Neural crest cell (in vitro differentiated cells): ENCODE results near the gene FBN2. TPM values are rescaled to one million over a fixed set of nuclear protein-coding genes. Genes with fewer than 3 reads are reported as not detected.
"Not testable (repeated sequence)": the region's sequence is repeated elsewhere in the genome, so short reads cannot be mapped to it uniquely, and the experiment has no call there.

Experiments used
- DNase-seq: peaks from one replicate; pipeline ENCODE4 v3.0.0; 2021; ENCODE audit warnings: low read depth, mixed read lengths, low spot score
- H3K27ac Mint-ChIP-seq: one replicate; pipeline ENCODE4 v1.8.0; 2021; ENCODE audit warnings: mild to moderate bottlenecking, mixed read lengths; ENCODE audit not compliant: unreplicated experiment
- H3K27me3 Mint-ChIP-seq: 2 replicates; pipeline ENCODE4 v1.8.0; 2021; ENCODE audit warnings: low read depth, mild to moderate bottlenecking, mixed read lengths
- H3K36me3 Mint-ChIP-seq: 2 replicates; pipeline ENCODE4 v1.8.0; 2021; ENCODE audit warnings: low read depth, mild to moderate bottlenecking, mixed read lengths
- H3K4me1 Mint-ChIP-seq: 2 replicates; pipeline ENCODE4 v1.8.0; 2021; ENCODE audit warnings: mixed read lengths
- H3K4me3 Mint-ChIP-seq: one replicate; pipeline ENCODE4 v1.8.0; 2021; ENCODE audit warnings: mild to moderate bottlenecking, mixed read lengths
- H3K9me3 Mint-ChIP-seq: 2 replicates; pipeline ENCODE4 v1.8.0; 2021; ENCODE audit warnings: mixed read lengths
- total RNA-seq: library from RNA; stranded (reverse); gene quantifications from 2 replicates; pipeline ENCODE4 v1.2.1, GENCODE V29; 2021
- TF ChIP-seq, protein P1 (sequence below): fragments of 200-600 bp; sonication (generic); conservative IDR thresholded peaks from 2 replicates; pipeline ENCODE4 v1.5.0; 2021; ENCODE audit warnings: antibody characterized with exemption, mild to moderate bottlenecking

The FBN2 gene
- total RNA-seq, 1 donor from 2014 or later: 58.3 TPM

DNA sequence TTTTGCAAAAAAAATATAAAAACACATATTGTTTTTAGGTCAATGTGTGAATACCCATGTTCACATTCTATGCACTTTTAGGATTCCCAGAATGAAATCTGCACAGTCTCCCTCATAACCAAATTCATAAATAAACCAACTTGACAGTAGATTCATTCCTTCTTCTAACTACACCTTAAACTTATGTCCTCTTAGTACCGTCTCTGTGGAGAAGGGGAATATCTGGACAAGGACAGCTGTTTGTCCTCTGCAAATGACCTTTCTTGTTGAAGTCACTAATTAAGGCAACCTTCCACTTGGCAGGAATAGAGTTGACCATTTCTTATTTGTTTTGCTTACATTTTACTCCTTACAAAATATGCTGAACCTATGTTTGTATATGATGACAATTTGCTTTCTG lies 71.1 kb downstream of the FBN2 start:
- no peak overlapping the region for H3K27ac Mint-ChIP-seq
- H3K36me3 Mint-ChIP-seq: peaks cover 18% of the 10 kb centered on the region
- H3K27me3 Mint-ChIP-seq: no peaks in the 10 kb centered on the region
- no peaks in the 10 kb centered on the region for H3K9me3 Mint-ChIP-seq
- no peak for DNase-seq
- no peak overlapping the region for H3K4me3 Mint-ChIP-seq
- H3K4me1 Mint-ChIP-seq: no peaks in the 10 kb centered on the region
- TF ChIP-seq, protein P1, sequence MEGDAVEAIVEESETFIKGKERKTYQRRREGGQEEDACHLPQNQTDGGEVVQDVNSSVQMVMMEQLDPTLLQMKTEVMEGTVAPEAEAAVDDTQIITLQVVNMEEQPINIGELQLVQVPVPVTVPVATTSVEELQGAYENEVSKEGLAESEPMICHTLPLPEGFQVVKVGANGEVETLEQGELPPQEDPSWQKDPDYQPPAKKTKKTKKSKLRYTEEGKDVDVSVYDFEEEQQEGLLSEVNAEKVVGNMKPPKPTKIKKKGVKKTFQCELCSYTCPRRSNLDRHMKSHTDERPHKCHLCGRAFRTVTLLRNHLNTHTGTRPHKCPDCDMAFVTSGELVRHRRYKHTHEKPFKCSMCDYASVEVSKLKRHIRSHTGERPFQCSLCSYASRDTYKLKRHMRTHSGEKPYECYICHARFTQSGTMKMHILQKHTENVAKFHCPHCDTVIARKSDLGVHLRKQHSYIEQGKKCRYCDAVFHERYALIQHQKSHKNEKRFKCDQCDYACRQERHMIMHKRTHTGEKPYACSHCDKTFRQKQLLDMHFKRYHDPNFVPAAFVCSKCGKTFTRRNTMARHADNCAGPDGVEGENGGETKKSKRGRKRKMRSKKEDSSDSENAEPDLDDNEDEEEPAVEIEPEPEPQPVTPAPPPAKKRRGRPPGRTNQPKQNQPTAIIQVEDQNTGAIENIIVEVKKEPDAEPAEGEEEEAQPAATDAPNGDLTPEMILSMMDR: no peak

DNA sequence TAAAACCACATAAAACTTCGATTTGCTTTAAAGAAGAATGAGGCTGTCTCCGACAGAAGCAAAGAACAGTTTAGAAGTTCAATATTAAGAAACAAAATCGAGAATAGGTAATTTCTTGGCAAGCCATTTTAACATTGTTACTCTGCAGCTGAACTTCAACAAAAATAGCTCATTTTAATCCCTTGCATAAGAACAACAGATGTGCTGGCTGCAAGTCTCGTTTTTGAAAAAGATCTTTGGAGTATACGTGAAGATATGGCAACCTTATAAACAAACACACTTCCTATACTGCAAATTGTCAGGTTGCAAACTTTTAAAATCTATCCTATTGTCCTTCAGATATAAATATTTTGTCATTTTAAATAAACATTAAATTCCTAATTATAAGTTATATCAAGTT lies 71.5 kb downstream of the FBN2 start:
- TF ChIP-seq, protein P1: no peak
- no peak for DNase-seq
- Mint-ChIP-seq H3K36me3 (peaks cover 20% of the 10 kb centered on the region), H3K27ac (no peak overlapping the region), H3K4me3 (no peak overlapping the region), H3K27me3 (no peaks in the 10 kb centered on the region), H3K4me1 (no peaks in the 10 kb centered on the region), H3K9me3 (peaks cover under 1% of the 10 kb centered on the region)

DNA sequence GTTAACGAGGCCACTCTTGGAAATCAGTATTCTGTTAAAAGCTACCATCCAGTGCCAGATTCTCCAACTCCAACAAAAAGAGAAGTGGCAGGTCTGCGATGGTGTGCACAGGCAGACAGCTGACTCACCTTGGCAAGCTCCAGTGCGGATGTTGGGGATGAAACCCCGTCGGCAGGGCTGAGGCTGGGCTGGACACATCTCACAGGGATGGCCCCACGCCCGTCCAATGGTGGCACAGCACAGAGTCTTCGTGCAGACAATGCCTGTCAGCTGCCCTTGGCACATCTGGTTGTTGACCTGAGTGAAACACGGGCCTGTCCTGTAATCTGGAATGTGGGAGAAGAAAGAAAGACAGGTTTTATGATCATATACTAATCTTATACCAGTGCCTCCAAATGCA lies 73.4 kb downstream of the FBN2 start:
- DNase-seq: no peak
- no peaks in the 10 kb centered on the region for H3K27me3 Mint-ChIP-seq
- peaks cover 31% of the 10 kb centered on the region for H3K36me3 Mint-ChIP-seq
- TF ChIP-seq, protein P1: no peak
- no peak overlapping the region for H3K4me3 Mint-ChIP-seq
- no peak overlapping the region for H3K27ac Mint-ChIP-seq
- no peaks in the 10 kb centered on the region for H3K4me1 Mint-ChIP-seq
- peaks cover 8% of the 10 kb centered on the region for H3K9me3 Mint-ChIP-seq

DNA sequence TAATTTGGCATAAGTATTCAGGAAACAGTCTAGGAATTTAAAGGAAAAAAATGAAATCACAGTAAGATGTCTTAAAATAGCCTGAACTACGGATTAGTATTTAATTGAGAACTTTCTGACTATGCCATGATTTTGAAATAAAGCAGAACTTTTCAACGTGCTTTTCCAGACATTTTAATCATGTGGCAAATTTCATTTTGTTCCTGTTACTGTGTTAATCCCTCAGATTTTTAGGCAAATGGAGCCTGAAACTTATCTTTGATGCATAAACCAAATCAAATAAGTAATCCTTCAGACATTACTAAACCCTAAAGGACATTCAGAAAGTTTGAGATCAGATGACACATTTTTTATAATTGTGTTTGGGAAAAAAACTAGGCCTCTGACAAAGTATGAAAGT lies 75.7 kb downstream of the FBN2 start:
- TF ChIP-seq, protein P1: no peak
- H3K9me3 Mint-ChIP-seq: peaks cover 10% of the 10 kb centered on the region
- no peaks in the 10 kb centered on the region for H3K4me1 Mint-ChIP-seq
- no peak for DNase-seq
- H3K27me3 Mint-ChIP-seq: no peaks in the 10 kb centered on the region
- no peak overlapping the region for H3K4me3 Mint-ChIP-seq
- H3K27ac Mint-ChIP-seq: no peak overlapping the region
- H3K36me3 Mint-ChIP-seq: peaks cover 38% of the 10 kb centered on the region

DNA sequence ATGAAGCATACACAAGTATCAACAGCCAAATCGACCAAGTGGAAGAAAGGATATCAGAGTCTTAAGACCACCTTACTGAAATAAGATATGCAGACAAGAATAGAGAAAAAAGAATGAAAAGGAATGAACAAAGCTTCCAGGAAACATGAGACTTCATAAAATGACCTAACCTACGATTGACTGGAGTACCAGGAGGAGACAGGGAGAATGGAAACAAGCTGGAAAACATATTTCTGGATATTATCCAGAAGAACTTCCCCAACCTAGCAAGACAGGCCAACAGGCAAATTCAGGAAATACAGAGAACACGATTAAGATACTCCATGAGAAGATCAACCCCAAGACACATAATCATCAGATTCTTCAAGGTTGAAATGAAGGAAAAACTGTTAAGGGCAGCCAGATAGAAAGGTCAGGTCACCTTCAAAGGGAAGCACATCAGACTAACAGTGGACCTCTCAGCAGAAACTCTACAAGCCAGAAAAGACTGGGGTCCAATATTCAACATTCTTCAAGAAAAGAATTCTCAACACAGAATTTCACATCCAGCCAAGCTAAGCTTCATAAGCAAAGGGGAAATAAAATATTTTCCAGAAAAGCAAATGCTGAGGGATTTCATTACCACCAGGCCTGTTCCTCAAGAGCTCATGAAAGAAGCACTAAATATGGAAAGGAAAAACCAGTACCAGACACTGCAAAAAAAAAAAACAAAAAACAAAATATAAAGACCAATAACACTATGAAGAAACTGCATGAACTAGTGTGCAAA lies 80.7 kb downstream of the FBN2 start:
- H3K4me1 Mint-ChIP-seq, H3K27ac Mint-ChIP-seq, H3K4me3 Mint-ChIP-seq, DNase-seq, H3K27me3 Mint-ChIP-seq: not testable (repeated sequence)
- Mint-ChIP-seq H3K36me3 (peaks cover 55% of the 10 kb centered on the region), H3K9me3 (peaks cover 10% of the 10 kb centered on the region)

DNA sequence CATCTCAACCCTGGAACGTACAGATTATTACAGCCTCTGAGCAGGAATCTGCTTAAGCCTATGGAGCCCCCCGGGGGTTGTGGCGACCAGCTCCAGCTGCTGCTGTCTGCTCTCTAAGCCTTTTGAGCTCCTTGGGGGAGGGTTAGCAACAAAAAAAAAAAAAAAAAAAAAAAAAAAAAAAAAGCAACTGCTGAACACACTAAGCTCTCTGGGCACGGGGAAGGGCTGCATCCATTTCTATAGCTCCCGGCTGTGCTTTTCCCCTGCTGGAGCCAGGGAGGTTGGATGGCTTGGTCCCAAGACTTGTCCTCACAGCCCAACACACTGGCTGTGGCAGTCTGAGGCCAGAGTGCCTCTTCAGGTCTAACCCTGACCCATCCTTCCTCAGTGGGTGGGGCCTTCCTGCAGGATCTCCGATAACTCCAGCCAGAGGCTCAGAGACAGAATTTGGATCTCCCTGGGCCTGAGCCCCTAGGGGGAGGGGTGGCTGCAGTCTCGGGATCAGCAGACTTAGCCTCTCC lies 82.1 kb downstream of the FBN2 start:
- Mint-ChIP-seq H3K4me3 (no peak overlapping the region), H3K9me3 (peaks cover 11% of the 10 kb centered on the region), H3K36me3 (peaks cover 46% of the 10 kb centered on the region), H3K27ac (no peak overlapping the region), H3K27me3 (no peaks in the 10 kb centered on the region), H3K4me1 (peaks cover 3% of the 10 kb centered on the region)
- DNase-seq: no peak
- TF ChIP-seq, protein P1: no peak
